NCI-H2227 treated with DMSO at 0.1 percent for 48 hours (cell line): ENCODE results near the gene GLB1L.
A peak's percentile ranks its signal among the peaks of the same experiment; 100 is the strongest.
"Not testable (repeated sequence)": the region's sequence is repeated elsewhere in the genome, so short reads cannot be mapped to it uniquely, and the experiment has no call there.

Source experiments
- DNase-seq: peaks from one replicate; lab custom pipeline; 2025; lab: John Stamatoyannopoulos, UW

GLB1L gene

DNA sequence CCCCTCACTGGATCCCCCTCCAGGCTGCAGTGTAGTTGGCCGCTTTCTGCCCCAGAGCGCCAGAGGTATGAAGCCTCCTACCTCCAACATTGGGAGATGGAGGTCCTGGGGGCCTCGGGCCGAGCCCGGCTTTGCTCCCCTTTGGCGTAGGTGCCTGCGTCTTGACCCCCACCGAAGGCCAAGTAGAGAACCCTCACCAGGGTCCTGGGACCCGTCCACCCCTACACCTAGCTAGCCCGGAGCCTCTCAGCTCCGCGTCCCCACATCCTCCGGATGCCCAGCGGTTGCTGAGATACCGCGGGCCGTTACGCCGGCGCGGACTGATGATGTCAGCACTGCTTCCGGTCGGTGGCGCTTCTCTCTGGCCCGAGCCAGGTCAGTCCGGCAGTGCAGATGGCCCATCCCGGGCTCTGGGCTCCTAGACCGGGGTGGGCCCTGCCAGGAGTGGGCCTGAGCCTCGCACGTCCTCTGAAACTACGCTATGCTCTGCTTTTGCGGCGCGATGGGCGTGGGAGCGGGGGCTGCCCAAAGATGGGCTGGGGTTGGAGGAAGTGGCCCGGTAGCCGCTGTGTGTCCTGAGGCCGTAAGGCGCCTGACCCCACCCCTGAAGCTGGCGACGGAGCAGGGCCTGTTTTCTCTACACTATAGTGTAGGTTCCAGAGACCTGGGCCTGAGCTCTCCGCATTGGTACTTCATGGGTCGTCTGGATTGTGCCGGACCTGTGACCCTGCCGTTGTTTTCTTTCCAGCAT, at the start of gene GLB1L, which contains the start of gene STK16:
Gene GLB1L, minus strand, starts transcription at position 297 of the 751 bp plus-strand sequence. CDS start 1,871 bp downstream, outside the sequence.
Gene STK16, plus strand, starts transcription at position 332 of the 751 bp plus-strand sequence. CDS start 521 bp downstream, outside the sequence.
- DNase-seq: peak; percentile 82

DNA sequence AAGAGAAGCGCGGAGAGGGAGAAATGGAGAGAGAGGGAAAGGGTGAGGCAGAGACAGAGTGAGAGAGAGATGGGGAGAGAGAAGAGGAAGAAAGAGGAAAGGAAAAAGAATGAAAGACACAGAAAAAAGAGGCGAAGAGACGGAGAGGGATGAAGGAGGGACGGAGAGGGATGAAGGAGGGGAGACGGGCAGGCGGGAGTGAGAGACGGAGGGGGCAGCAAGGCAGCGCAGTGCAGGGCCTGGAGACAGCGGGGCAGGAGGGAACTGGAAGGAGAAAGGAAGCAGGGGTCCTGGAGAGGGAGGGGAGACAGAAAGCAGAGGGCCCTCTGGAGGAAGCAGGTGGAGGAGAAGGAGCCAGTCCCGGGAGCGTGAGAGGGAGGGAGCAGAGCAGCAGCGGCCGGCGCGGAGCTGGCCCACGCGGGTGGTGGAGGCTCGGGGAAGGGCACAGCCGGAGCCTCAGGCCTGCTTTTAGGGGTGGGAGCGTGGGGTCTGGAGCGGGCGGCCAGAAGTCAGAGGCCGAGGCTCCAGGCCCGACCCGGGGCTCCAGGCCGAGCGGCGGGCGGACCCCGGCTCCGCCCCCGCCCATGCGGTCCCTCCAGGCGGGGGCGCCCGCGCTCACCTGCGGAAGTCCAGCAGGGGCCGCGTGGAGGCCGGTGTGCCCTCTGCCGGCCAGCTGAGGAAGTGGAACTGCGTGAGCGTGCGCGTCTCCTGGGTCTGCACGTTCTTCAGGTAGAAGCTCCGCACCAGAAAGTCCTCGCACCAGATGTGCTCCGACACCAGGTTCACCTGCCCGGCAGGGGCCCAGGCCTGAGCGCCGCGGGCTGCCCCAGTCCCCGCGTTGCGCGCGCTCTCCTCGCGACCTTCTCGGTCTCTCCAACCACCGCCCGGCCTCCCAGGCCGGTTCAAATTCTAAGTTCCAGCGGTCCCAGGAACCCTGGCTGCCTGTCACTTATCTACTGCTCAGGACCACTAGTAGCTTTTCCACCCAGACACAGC, 49.4 kb upstream of the GLB1L start:
- no peak for DNase-seq

DNA sequence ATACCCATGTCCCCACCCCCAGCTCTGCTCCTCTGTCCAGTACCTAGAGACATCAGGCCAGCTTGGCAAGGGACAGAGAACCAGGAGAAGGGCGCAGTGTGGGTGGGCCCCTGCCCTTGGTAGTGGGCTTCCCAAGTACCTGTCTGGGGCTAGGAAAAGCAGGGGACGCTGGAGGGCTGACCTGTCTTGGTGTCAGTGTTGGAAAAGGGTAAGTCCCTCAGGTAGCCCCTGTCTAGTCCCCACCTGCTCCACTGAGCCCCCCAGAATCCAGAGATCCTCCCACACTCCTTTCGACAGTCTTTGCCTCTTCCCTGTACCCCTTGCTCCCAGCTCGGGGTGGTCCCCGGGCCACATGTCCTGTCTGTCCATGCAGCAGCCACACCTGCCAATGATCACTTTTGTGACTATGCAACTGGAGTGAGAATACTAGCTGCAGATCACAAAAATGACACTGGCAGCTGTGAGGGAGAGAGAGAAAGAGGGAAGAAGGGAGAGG, 48.5 kb upstream of the GLB1L start:
- DNase-seq: no peak

DNA sequence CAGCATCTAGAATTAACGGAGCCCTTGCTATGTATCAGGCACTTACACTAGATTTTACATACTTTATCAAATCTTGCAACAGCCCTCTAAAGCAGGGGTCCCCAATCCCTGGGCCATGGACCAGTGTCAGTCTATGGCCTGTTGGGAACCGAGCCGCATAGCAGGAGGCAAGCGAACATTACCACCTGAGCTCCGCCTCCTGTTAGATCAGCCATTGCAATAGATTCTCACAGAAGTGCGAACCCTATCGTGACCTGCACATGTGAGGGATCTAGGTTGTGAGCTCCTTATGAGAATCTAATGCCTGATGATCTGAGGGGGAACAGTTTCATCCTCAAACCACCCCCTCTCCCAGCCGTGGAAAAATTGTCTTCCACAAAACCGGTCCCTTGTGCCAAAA, 47.4 kb upstream of the GLB1L start:
- no peak for DNase-seq

DNA sequence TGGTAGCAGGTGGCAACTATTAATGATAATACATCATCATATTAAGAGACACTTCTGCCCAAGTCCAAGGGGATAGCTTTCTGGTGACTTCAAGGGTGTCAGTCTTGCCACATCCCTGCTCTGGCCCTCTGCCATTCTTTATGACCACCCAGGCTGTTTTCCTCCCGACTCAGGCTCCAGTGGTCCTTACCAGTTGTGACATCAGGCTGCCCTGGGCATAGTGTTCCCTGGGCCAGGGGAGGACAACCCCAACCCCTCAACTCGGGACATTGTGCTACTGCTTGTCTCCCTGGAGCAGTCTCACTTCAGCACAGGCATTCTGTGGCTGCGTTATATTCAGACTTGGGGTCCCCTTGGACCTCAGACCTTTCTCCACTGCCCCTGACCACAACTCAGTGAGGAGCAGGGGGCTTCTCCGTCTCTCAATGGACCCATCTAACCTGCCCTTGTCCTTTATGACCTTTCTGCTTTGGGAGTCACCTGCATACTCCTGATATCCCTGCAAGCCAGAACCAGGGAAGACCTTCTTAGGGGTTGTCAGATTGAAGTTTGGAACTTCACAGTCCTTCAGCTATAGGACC, 46.8 kb upstream of the GLB1L start:
- DNase-seq: no peak

DNA sequence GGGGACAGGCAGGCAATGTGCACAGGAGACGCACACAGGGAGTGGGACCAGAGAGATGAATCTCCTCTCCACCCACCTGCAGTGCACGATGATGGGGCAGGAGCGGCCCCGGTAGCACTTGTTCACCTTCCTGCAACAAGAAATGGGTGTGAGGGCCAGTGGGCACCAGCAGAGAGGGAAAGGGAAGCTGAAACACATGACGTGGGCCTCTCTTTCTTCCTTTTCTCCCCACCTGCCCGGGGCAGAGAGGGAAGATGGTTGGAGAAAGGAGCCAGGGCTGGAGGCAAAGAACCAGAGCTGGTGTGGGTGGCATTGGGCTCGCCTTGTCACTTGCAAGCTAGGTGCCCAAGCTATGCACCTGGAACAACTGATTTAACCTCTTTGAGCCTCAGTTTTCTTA, 46.1 kb upstream of the GLB1L start:
- no peak for DNase-seq

DNA sequence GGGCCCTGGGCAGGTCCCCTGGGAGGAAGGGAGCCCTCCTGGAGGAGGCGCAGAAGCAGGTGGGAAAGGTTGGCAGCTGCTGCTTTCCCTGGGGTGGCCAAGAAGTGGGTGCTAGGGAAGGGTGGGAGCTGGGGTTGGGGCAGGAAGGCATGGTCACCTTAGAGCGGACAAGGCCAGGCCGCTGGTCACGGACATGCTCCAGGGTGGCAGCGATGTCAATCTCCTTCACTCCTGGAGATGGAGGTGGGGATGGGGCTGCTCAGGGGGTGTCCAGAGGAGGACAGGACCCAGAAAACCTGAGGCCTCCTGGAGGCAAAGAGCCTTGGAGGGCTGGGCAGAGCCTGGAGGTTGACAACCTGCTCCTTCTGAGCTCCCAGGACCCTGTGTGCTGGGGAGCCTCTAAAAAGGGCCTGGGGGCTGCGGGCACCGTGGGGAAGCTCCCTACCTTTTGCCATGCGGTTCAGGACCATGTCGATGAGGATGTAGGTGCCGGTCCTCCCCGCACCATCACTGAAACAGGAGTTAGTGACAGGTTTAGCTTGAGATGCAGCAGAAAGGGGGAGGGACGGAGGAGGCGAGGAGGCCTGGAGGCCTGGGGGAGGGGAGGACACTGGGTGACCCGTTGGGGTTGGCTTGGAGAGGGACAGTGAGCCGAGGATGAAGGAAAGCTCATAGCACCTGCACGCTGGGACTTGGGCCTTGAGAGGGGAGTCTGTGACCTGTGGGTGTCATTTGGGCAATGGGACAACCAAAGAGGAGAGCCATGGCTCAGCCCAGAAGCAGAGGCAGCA, 45.3 kb upstream of the GLB1L start:
- no peak for DNase-seq

DNA sequence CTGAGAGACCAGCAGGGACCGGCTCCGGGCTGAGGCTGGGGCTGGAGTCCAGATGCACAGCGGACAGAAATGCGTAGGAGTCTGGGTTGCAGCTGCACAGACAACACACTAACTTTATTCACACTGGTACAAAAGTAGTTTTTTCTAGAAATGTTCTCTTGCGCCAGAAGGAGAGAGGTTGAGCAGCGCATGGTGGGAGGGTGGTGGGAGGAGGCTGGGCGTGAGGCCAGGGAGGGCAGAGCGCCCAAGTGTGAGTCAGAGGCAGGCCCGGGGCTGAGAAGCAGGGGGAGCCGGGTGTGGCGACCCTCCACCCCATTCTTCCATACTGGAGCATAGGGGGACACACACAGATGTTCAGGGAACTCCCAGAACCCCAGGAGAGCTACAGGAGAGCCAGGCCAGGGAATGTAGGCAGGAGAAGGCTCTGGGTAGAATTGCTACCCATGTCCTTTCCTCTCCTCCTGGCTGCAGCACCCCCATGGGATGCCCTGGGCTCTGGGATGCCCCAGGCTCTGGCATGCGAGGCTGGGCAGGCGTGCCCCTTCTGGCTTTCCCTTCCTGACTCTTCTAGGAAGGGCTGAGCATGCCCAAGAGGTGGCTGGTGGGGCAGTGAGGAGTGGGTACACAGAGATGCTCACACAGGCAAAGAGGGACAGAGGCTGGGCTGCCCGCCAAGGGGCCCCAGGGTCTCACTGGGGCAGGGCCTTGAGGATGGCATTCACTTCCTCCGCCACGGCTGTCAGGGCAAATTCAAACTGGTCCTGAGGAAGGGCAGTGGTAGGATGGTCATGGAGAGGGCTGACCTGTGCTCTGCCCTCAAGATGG, 44.5 kb upstream of the GLB1L start:
- no peak for DNase-seq

DNA sequence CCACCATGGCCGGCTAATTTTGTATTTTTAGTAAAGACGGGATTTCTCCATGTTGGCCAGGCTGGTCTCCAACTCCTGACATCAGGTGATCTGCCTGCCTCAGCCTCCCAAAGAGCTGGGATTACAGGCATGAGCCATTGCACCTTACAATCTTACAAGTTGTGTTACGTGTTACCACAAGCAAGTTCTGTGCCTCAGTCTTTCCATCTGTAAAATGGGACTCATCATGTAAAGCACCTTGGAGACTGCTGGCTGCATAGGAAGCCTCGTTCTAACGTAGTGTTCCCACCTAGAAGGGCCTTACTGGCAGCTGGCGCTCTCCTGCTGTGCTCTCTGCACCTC, 43.9 kb upstream of the GLB1L start:
- DNase-seq: no peak

DNA sequence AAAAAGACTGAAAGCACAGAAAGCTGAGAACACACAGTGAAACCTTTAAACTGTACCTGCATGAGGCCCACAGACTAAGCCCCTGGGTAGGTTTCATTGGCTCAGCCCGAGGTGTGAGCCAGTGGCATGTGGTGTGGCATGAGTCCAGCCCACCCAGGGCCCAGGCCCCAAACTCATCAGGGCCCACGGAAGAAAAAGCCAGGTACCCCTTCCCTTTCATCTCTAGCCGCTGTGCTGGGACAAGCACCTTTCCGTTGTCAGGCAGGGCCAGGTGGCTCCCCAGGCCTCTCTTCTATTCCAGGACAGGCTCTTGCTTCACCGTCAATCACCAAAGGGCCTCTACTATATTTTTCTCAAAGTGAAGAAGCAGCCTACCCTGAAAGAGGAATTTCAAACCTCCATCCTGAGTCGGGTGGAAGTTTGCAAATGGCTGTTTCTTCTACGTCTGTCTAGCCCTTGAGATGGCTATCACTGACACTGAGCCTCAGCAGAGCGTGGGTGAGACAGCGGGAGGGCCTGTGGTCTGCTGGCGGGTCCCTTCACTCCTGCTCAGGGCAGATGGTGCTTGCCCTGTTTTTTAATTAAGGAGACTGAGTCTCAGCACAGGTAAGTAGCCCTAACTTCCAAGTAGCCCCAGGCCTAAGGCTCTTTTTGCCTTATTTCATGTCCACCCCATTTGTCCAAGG, 42.5 kb upstream of the GLB1L start:
- DNase-seq: no peak

DNA sequence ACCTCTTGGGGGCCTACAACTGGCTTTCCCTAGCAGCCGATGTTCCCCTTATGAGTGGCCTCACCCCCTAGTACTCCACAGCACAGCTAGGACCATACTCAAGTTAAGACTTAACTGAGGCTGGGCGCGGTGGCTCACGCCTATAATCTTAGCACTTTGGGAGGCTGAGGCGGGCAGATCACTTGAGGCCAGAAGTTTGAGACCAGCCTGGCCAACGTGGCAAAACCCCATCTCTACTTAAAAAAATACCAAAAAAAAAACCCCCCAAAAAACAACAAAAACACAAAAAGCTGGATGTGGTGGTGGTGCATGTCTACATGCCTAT, 41.8 kb upstream of the GLB1L start:
- not testable (repeated sequence) for DNase-seq

DNA sequence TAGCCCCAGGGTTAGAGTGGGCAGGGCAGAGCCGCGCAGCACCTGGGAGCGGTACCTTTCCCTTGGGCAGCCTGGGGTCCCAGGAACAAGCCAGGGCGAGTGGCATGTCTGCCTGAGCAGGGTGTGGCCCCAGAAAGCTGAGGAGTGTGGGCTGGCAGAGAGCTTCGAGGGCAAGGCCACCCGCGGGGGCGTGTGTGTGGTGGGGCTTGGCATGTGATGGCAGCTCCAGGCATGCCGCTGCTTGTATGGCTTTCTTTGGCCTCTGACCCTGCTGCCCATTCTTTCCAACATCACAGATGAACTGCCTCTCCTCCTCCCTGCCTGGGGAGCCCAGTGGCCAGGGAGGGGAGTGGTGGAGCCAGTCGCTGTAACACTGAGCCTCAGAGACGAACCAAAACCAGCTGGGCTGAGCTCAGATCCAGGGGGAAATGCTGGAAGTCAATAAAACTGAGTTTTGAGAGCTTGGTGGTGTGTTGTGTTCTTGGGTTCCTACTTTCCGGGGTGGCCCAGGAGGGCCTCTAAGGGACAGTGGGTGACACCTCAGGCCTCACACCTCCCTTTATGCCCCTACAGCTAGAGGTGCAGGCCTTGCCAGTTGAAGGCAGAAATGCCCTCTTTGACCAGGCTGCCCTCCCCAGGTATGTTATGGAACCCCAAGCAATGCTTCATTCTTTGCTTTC, 41.3 kb upstream of the GLB1L start:
- DNase-seq: no peak

DNA sequence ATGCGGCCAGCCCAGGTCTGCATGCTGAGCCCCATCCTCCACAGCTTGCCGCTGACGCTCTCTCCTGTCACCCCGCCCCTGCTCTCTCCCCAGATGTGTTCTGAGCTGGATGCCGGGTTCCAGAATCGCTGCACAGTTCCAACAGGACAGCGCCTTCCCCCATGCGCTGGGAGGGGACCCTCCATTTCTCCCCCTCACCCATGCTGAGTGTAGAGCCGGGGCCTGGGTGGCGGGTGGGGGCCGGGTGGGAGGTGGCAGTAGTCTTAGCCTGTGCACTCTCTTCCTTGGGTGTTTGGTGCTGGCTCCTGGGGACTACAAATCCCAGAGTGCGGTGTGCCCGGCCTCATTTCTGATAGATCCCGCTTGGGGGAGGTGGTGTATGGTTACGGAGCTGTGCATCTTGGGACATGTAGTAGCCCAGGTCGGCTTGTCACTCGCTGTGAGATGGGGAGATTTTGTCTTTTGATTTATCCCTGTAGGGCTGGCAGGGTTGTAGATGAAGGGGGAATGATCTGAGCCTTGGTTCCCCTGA, 40.7 kb upstream of the GLB1L start:
- peak; percentile 73 for DNase-seq

DNA sequence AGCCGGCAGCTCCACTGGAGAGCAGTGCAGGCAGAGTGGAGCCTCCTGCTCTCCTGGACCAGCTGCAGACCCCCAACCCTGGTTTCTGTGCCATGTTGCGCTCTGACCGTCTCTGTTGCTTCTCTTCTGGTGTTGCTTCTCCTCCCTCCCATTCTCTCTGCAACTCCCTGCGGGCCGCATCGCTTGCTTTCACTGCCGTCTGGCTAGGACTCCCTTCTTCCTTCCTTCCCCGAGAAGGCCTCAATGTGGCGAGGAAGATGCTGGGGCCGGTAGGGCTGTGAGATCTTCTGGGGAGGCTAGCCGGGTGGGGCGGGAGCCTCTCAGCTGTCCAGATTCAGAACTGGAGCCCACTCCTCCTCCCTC, 40.1 kb upstream of the GLB1L start:
- DNase-seq: no peak

DNA sequence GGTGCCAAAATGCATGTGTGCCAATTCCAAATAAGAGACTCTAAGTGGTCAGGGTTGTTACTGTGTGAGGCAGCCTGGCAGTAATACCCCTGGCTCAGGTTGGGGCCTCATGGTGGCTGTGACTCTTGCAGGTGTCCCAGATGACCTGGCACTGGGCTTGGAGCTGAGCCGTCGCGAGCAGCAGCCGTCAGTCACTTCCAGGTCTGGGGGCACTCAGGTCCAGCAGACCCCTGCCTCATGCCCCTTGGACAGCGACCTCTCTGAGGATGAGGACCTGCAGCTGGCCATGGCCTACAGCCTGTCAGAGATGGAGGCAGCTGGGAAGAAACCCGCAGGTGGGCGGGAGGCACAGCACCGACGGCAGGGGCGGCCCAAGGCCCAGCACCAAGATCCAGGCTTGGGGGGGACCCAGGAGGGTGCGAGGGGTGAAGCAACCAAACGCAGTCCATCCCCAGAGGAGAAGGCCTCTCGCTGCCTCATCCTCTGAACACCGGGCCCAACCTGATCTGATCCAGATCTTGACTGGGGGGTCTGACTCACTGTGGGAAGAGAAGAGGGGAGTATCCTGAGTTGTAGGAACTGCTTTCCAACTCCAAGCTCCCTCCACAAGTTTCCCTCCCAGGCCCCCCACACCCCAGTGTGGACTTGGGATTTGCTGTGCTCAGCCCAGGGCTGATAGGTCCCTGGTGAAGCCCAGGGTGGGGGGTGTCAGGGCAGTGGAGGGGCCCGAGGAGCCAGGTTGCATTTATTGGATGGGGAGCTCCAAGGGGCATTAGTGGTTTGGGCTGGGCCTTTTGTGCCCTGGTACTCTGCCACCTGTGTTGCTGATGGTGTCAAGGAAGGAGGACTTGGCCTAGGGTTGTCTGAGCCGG, 39.5 kb upstream of the GLB1L start:
- no peak for DNase-seq

DNA sequence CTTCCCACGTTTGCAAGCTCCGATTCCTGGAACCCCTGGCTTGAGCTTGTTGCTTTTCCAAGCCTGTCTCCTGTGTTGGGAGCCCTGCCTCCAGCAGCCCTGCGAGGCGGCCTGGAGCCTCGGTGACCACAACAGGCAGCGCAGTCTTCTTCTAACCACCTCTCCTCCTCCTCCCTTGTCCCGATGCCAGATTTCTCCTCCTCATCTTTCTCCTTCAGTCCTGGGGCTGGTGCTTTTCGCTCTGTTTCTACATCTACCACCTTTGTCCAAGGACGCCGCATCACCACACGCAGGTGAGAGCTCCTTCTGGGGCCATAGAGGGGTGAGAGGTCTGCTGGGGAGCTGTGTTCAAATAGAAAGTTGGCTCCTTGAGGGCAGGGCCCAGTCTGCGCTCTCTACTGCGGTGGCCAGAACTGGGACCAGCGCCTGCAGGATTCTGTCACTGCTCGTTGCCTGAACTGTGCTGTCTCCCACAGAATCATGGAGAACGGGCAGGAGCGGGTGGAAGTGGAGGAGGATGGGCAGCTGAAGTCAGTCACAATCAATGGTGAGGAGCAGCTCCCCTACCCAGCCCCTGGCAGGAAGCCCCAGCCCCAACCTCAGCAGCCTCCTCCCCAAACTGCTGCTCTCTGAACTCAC, 37.8 kb upstream of the GLB1L start:
- no peak for DNase-seq

DNA sequence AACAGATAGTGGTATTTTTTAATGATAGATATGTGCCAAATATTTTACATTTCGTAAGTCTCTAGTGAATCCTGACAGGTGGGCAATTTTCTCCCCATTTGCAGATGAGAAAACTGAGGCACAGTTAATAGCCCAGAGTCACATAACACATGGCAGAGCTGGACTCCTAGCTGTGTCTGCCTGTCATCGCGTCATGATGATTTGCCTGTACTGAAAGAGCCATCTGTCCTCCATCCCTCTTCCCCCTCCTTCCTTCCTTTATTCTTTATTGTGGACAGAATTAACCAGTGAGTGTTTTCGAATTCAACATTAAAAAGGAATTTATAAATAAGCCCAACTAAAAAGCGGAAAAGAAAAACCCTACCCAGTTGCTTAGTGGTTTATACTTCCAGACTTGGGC, 37.1 kb upstream of the GLB1L start:
- DNase-seq: no peak

DNA sequence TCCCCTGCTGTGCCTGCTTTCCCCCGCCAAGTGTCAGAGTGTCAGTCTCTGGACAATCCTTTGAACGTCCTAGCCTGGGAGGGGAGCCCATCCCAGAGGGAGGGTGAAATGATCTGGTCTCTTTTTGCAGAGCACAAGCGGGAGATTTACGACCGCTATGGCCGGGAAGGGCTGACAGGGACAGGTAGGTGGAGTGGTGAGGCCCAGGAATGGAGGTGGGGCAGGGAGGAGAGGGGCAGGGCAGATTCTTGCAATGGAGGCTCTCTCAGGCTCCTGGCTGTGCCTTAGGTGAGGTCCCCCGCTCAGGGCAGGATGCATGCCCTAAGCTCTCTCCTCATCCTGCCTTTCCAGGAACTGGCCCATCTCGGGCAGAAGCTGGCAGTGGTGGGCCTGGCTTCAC, 36.3 kb upstream of the GLB1L start:
- no peak for DNase-seq
